HAP-1 (cell line): Measurements from ENCODE around the gene TRIM21.
"Not testable (repeated sequence)": the region's sequence is repeated elsewhere in the genome, so short reads cannot be mapped to it uniquely, and the experiment has no call there.

Experiments used
- DNase-seq, 2 experiments: peaks; one replicate each; pipeline ENCODE4 v3.0.0-alpha.2; 2016 to 2020; ENCODE audit warnings: low spot score in 2 of 2
- H3K27me3 ChIP-seq: fragments of 250-450 bp; sonication (Bioruptor Pico); 2 replicates; pipeline ENCODE4 v1.5.1; 2020; ENCODE audit warnings: low read depth, mild to moderate bottlenecking, moderate library complexity
- H3K36me3 ChIP-seq: fragments of 250-450 bp; sonication (Bioruptor Pico); replicated peaks from 2 replicates; pipeline ENCODE4 v1.5.1; 2020; ENCODE audit warnings: mild to moderate bottlenecking
- H3K4me1 ChIP-seq: fragments of 250-450 bp; sonication (Bioruptor Pico); 2 replicates; pipeline ENCODE4 v1.5.1; 2020; ENCODE audit warnings: mild to moderate bottlenecking
- H3K4me3 ChIP-seq: fragments of 250-450 bp; sonication (Bioruptor Pico); 2 replicates; pipeline ENCODE4 v1.5.1; 2020; ENCODE audit warnings: mild to moderate bottlenecking, moderate library complexity
- H3K9me3 ChIP-seq: fragments of 250-450 bp; sonication (Bioruptor Pico); 2 replicates; pipeline ENCODE4 v1.5.1; 2020; ENCODE audit warnings: mild to moderate bottlenecking, moderate library complexity
- in situ Hi-C: fragments of 300-500 bp; cut with MboI; formaldehyde crosslinking; loops from 3 replicates; pipeline ENCODE4 v1.14.3; 2020; ENCODE audit warnings: low sequenced_read_pairs, inconsistent platforms, mixed read lengths

The TRIM21 gene

DNA sequence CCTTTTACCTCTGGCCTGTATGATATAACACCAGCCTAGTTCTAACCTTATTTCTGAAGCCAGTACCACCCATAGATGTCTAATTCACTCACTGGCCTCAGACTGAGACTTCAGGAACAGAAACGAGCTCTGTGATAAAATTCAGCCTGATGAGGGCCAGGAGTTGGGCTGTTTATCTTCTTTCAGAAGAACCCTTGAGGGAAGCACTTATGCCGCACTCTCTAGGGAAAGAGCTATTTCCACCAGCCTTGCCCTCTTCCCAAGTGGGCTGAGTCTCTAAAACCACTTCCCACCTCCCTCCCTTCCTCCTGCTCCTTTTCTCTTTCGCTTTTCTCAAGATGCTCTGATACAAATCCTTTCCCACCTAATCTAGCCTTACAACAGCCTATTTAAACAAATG is 23.3 kb downstream of the TRIM21 start:
- in situ Hi-C loops, result no loop called here
- no peaks in the 10 kb centered on the region for H3K36me3 ChIP-seq
- no peaks in the 10 kb centered on the region for H3K4me1 ChIP-seq
- H3K27me3 ChIP-seq, result no peaks in the 10 kb centered on the region
- no peak for DNase-seq
- H3K4me3 ChIP-seq, result no peak overlapping the region
- H3K9me3 ChIP-seq, result no peaks in the 10 kb centered on the region

- H3K9me3 ChIP-seq, result no peaks in the 10 kb centered on the region
- in situ Hi-C loops, result no loop called here
- no peak for DNase-seq
Observed at GRCh38 chr11:4368286-4368685, 25.2 kb downstream of the TRIM21 start, which contains the start of gene OR52B4. Gene OR52B4 (minus strand): TSS chr11:4368386. CDS start chr11:4368295, 91 bp downstream.

GRCh38 chr11:4348142-4348541 is 45.4 kb downstream of the TRIM21 start:
- H3K4me3 ChIP-seq, DNase-seq, H3K4me1 ChIP-seq, H3K9me3 ChIP-seq, H3K36me3 ChIP-seq, in situ Hi-C loops, H3K27me3 ChIP-seq: not testable (repeated sequence)

More at GRCh38 chr11:4368286-4368685, 25.2 kb downstream of the TRIM21 start, which contains the start of gene OR52B4:
- no peaks in the 10 kb centered on the region for H3K36me3 ChIP-seq
- H3K4me1 ChIP-seq, result no peaks in the 10 kb centered on the region
- no peaks in the 10 kb centered on the region for H3K27me3 ChIP-seq
- H3K4me3 ChIP-seq, result no peak within 1 kb of the TSS

GRCh38 chr11:4345366-4345765 is 48.1 kb downstream of the TRIM21 start:
- in situ Hi-C loops, H3K36me3 ChIP-seq, H3K9me3 ChIP-seq, H3K4me1 ChIP-seq, DNase-seq, H3K27me3 ChIP-seq, H3K4me3 ChIP-seq: not testable (repeated sequence)
